HG02610 (cell line): ENCODE results near the gene ACD.

Source experiments
- ATAC-seq: cut with Tn5 transposase; IDR thresholded peaks from one replicate; pipeline ENCODE4 v1.9.1; 2021; ENCODE audit warnings: mild to moderate bottlenecking, moderate library complexity; ENCODE audit not compliant: unreplicated experiment

Gene ACD

GRCh38 chr16:67676516-67676915 is 16.5 kb upstream of the ACD start:
- ATAC-seq, result no peak

- no peak for ATAC-seq
These were observed 15.9 kb upstream of the ACD start for GRCh38 chr16:67675999-67676398.

GRCh38 chr16:67675579-67675935 is 15.5 kb upstream of the ACD start:
- ATAC-seq, result no peak

GRCh38 chr16:67674851-67675578 is 15.0 kb upstream of the ACD start:
- no peak for ATAC-seq

GRCh38 chr16:67673712-67674580 is 13.9 kb upstream of the ACD start:
- no peak for ATAC-seq

GRCh38 chr16:67672739-67673662 is 12.9 kb upstream of the ACD start:
- ATAC-seq, result no peak

- ATAC-seq, result no peak
These were observed 12.2 kb upstream of the ACD start for GRCh38 chr16:67672306-67672705.

- no peak for ATAC-seq
These were observed 9.5 kb upstream of the ACD start for GRCh38 chr16:67669499-67670101.

- no peak for ATAC-seq
These were observed 8.6 kb upstream of the ACD start for GRCh38 chr16:67668495-67669157.

GRCh38 chr16:67667817-67668494 is 7.9 kb upstream of the ACD start:
- ATAC-seq, result peak; percentile 65

GRCh38 chr16:67667453-67667816 is 7.4 kb upstream of the ACD start:
- ATAC-seq, result no peak

- ATAC-seq, result peak; percentile 60
These were observed 6.7 kb upstream of the ACD start, which contains the start of the genes C16orf86 and ENKD1 for GRCh38 chr16:67666559-67667452. Gene C16orf86, plus strand, starts transcription at chr16:67666814. Its CDS starts 157 bp downstream, at chr16:67666971. Gene ENKD1, minus strand, starts transcription at chr16:67666750. Its CDS starts 308 bp downstream, at chr16:67666442.

- ATAC-seq, result peak; percentile 12
These were observed 6.0 kb upstream of the ACD start for GRCh38 chr16:67666032-67666551.

- no peak for ATAC-seq
These were observed 5.5 kb upstream of the ACD start for GRCh38 chr16:67665598-67665997.

GRCh38 chr16:67664871-67665270 is 4.8 kb upstream of the ACD start:
- no peak for ATAC-seq

- no peak for ATAC-seq
These were observed 4.2 kb upstream of the ACD start for GRCh38 chr16:67664258-67664657.

- no peak for ATAC-seq
These were observed 3.8 kb upstream of the ACD start for GRCh38 chr16:67663877-67664222.

- no peak for ATAC-seq
These were observed 3.3 kb upstream of the ACD start for GRCh38 chr16:67663151-67663876.
